HG03342 (cell line): Measurements from ENCODE around the gene TRIM2.

ENCODE experiments used
- ATAC-seq: cut with Tn5 transposase; IDR thresholded peaks from one replicate; pipeline ENCODE4 v1.9.1; 2021; ENCODE audit warnings: mild to moderate bottlenecking, moderate library complexity; ENCODE audit not compliant: unreplicated experiment

TRIM2 gene

DNA sequence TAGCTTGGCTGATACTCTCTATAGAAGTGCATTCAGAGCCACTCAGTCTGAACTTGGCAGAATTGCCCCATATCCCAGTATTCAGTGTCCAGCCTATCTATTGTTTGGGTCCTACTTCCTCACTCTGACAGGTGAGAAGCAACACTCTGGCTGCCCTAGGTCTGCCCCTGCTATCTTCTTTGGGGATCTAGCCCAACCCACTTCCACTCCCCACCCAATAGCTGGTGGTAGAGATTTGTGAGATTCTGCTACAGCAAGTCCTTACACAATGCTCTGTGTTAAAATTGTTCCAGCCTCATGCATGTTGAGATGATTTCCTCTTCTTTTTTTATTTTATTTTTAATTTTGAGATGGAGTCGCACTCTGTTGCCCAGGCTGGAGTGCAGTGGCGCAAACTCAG is 67.6 kb downstream of the TRIM2 start:
- no peak for ATAC-seq

DNA sequence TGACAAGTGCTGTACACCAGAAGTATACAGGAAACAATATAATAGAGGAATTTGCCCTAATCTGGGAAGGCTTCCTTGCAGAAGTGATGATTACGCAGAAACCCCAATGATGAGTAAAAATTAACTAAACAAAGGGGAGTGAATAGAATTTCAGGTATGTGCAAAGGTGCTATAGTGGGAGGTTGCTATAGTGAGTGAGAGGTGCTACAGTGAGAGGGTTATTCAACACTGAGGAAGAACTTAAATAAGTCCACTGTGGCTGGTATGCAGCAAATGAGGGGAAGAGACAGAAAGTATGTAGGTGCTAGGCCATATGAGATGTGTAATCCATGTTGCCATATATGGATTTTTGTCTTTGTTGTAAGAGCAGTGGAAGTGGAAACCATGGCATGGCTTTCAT is 69.5 kb downstream of the TRIM2 start:
- no peak for ATAC-seq

DNA sequence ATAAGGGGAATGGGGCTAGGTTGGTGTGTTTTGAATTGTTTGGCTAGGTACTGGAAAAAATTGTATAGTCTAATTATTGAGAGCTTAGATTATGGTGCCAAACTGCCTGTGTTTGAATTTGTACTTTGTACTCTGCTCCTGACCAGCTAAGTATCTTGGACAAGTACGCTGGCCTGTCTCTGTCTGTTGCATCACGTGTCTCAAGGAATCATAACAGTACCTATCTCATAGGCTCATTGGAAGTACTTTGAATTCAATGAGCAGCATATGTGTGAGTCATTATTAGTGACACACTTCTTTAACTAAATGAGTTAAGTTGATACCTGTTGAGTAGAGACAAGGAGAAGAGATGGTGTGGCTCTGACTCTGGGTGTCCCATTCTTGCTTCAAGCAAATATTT is 70.7 kb downstream of the TRIM2 start:
- ATAC-seq, result no peak

DNA sequence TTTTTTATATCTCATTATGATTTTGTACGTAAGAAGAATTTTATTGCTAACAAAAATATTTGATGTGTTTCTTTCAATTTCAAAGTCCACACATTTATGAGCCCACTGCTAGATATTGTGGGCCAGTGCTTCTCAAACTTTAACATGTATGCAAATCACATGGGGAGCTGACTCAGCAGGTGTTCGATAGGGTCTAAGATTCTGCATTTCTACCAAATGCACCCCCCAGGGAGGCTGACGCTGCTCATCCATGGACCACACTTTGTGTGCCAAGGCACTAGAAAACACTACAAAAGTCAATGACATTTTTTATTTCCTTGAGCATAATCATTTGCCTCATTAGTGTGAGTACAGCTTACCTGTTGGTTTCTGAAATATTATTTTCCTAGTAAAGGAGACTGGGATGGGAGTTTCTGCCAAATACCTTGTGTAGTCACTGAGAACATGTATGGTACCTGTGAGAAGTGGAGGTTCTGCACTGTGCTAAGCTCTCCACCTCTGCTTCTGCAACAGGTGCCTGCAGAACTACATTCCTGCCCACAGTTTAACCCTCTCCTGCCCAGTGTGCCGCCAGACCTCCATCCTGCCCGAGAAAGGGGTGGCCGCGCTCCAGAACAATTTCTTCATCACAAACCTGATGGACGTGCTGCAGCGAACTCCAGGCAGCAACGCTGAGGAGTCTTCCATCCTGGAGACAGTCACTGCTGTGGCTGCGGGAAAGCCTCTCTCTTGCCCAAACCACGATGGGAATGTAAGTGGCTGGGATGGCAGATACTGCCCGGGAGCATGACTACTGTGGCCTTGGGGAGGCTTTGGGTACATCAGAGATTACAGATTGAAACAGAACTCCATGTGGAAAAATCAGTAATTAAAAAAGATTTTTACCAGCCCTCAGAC is 71.4 kb downstream of the TRIM2 start:
- ATAC-seq, result no peak

DNA sequence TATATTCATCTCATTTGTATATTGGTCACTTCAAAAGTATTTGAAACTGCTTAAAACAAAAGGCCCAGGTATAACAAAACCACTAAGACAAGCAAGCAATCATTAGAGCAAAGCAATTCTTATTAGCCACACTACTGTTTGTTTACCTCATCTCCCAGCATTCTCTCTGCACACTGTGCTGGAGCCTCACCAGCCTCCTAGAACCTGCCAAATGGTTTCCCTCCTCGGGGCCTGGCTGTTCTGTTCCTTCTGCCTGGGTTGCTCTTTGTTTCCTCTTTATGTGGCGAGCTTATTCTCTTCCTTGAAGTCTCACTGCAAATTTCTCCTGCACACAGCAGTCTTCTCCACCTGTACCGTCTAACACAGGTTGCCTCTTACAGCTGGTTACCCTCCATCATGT is 72.7 kb downstream of the TRIM2 start:
- no peak for ATAC-seq

DNA sequence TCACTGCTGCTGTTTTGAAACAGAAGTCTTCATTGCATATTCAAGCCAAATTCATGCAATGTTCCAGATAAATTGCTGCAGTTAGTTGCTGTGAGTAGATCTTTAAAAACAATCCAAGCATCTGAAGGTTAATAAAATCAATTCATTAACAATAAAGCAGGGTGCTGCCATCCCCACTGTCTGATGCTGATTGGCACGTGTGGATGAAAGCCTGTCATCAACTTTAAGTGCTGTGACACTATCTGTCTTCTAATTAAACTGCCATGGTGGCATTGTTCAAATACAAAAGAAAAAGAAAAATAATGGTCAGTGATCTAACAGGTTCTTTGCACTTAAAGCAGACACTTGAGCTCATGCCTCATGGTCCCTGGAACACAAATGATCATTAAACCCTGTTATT is 77.2 kb downstream of the TRIM2 start:
- ATAC-seq, result no peak

DNA sequence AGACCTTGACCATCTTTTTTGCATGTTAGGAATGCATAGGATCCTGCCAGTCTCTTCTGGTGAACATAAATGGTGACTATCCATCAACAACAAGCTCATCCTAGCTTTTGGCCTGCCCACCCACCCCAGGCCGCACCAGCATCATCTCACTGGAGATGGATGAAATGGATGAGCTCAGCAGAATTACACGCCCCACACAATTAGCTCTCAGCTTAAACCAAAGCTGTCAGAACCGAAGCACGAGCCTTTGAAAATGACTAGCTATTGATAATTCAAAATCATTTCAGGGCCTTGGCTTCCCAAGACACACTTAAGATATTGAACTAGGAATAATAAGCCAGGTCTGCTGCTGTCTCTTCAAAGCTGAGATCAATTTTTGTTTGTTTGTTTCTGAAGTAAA is 77.8 kb downstream of the TRIM2 start:
- no peak for ATAC-seq

DNA sequence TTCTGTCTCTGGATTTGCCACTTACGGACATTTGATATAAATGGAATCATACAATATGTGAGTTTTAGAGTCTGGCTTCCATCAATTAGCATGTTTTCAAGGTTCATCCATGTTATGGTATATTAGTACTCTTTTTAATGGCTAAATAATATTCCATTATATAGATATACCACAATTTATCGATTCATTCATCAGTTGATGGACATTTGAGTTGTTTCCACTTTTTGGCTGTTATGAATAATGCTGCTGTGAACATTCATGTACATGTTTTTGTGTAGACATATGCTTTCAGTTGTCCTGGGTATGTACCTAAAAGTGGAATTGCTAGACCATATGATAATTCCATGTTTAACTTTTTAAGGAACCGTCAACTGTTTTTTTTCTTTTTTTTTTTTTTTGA is 79.0 kb downstream of the TRIM2 start:
- ATAC-seq, result no peak

DNA sequence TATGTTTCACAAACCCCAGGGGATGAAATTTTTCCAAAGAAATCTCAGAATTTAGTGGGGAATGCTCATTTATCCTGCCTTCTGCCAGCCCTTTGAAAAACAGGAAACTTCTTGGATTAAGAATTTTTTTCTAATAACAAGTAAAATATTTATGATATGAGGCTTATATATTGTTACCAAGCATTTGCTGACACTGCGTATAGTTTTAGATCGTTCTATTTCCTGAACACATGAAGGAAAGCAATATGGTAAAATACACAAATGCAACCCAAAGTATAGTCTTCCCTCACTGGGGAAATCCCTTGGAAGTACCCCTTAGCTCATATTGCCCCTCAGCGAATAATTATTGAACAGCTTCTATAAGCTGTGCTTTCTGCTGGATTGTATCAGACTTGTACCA is 85.9 kb downstream of the TRIM2 start:
- no peak for ATAC-seq

DNA sequence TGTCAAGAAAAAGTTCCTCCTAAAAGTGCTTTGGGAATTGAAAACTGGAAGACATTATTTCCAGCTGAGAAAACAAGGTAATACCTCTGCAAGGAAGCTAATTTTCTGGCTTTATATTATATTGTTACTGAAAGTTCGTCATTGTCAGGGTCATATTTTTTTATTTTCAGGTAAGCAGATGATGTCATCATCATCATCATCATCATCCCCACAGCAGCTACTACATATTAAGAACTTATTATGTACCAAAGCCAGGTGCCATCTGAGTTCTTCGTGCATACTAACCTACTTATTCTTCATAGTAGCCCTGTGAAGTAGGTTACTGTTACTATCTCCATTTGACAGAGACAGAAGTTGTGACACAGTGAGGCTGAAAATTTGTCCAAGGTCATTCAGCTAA is 87.3 kb downstream of the TRIM2 start:
- no peak for ATAC-seq

DNA sequence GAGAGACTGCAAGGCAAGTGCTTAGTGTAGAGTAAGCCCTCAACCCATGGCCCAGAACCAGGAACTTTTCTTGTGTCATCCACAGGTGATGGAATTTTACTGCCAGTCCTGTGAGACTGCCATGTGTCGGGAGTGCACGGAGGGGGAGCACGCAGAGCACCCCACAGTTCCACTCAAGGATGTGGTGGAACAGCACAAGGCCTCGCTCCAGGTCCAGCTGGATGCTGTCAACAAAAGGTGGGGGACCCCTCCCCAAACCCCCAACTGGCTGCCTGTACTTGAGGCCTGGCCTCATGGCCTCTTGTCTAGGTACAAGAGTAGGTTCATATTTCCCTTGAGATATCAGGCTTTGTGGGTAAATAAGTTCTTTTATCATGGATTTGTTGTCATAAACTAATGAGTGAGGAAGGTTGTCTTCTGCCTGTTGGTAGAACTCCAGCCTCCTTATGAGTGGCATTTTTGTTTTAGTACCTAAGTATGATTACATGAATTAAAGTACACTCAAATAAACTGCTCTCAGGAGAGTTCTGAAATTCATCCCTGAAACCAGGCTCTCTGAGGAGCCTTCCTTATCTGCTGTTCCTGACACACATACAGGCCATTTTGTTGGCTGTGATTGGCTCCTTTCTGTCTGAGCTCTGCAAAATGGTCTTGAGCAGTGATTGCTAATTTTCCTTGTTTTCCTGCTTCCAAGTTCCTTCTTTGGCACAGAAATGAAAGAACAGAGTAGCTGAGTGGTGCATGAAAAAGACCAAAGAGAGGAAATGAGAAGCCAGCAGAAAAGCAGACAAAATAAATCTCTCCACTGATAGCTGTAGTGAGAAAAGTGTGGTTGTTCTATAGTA is 88.9 kb downstream of the TRIM2 start:
- ATAC-seq, result no peak

DNA sequence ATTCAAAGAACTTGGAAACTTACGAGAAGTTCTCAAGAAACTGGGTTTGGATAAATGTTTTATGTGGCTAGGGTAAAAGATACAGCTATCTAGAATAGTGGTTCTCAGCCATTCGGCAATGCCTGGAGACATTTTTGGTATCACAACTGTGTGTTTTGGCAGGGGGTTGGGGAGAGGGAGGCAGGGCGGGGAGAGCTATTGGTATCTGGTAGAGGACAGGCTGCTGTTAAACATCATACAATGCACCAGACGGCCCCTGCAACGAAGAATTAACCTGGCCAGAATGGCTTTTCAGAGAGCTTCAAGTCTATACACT is 89.5 kb downstream of the TRIM2 start:
- ATAC-seq, result no peak

DNA sequence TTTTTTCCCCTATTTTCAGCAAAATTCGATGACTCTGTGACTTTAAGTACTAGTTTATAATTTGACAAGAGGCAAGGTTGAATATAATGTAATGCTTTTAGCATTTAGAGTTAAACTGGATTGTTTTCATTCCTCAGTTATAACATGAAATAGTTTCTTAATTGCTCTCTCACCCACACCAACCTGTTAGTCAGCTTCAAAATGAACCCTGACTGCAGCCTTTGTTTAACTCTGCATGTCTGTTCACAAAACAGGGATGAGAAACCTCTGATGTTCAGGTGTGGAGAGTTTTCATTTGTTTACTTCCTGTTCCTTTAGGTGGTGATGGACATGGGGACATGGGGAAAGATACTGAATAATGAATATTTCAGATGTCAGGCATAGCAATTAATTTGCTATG is 90.4 kb downstream of the TRIM2 start:
- no peak for ATAC-seq

DNA sequence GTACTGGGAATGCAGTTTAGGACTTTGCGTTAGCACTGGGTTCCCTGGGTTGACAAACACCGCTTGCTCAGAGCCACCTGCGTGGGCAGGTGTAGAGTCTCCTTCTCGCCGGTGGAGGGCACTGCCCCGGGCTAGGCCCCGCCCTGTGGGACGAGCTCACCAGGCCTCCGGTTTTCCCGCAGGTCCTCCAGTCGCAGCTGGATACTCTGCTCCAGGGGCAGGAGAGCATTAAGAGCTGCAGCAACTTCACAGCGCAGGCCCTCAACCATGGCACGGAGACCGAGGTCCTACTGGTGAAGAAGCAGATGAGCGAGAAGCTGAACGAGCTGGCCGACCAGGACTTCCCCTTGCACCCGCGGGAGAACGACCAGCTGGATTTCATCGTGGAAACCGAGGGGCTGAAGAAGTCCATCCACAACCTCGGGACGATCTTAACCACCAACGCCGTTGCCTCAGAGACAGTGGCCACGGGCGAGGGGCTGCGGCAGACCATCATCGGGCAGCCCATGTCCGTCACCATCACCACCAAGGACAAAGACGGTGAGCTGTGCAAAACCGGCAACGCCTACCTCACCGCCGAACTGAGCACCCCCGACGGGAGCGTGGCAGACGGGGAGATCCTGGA is 91.0 kb downstream of the TRIM2 start:
- ATAC-seq, result no peak

DNA sequence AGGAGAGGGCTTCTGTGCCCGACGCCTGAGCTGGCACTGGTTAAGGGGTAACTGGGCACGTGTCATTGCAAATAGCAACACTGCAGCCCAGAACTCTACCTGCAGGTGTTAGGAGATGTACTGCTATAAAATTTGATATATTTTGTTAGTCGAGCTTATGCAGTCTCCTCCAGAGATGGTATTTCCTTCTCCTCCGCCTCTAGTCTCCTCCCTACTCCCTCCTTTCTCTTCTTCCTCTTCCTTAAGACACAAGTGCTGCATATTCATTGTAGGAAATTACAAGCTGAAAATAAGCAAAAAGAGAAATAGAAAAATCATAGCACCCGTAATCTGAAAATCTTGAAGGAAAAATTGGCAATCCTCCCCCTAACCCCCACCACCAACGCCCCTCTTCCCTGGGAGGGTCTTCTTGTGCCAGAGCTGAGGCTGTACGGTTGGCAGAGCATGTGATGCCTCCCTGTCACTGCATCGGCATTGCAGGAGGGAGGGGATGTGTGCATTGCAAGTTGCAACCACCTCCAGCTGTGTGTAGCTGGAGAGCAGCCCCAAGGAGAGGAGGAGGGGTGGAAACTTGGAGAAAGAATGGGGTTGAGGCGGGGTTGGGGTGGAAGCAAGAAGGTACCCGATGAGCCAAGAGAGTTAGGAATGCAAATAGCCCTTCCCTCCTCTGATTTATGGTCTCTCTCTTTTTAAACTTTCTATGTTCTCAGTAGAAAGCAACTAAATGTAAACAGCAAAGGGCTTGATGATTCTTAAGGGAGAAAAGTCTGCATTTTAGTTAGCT is 92.0 kb downstream of the TRIM2 start:
- no peak for ATAC-seq

DNA sequence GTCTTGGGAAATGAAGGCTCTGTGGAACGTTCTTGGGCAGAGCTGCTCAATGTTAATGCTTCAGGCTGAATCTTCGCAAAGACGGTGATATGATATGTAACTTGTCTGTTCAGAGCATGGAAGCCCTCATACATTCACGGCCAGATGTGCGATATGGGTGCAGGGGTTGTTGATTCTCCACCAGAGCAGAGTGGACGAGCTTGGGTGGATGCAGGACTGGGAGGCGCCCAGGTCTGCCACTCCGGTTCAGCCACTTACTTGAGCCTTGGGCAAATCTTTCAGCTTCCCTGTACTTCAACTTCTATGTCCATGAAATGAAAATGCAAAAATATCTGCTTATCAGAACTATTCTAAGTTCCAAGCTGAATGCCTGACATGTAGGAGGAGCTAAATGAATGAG is 92.9 kb downstream of the TRIM2 start:
- no peak for ATAC-seq

DNA sequence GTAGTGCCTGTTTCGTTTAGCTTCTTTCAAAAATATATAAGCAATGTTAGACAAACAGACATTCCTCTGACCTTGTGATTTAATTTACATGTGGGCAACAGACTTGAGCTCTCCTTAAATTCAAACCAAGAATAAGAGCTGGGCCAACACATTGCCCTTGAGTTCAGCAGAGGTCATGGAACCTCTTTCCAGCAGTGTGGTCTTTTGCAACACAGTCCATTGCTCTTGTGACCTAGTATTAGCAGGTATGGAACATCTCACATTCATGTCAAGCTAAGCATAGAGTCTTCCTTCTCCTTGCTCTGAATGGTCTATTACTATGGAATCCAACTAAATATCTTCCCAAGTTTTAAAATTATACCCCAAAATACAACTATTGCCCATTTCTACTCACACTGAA is 106.5 kb downstream of the TRIM2 start:
- no peak for ATAC-seq

DNA sequence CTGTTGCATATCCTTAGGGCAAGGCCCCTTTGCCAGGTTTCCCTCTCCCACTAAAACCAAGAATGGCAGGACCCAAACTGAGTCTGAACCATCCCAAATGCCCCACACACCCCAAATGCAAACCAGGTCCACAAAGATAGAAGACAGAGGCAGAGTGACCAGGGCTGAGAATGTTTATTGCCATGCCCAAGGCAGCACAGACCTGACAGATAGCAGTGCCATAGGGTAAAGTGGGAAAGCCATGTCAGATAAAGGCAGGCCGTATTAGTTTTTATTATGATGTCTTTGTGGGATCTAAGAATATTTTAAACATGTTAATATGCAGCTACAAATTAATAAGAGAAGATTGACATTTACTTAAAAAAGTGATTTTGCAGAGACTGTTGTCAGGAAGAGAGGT is 110.7 kb downstream of the TRIM2 start:
- ATAC-seq, result no peak

DNA sequence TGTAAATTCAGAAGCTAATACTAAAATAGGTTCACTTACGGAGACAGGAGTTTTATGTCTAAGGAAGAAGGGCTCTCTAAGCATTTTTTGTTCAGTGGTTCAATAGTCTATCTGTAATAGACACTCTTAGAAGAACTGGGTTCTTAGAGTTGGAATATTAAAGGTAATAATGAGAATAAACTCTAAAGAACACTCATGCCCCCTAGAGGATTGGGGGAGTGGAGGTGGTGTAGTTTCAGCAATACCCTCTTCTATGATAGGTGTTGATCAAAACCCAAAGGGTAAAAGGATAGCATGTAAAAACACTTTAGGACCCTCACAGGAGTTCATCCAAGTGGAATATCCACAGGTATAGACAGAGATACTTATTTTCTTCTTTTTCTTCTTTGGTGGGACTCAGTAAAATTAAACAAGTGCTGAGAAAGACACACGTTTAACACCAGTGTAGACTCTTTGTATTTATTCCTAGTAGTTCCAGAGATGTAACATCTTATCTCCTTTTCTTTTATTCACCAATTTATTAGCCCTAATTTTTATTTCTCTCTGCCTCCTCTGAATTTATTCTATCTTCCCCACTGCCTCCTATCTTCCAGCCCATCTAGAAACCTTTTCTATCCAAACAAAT is 114.6 kb downstream of the TRIM2 start:
- ATAC-seq, result no peak

DNA sequence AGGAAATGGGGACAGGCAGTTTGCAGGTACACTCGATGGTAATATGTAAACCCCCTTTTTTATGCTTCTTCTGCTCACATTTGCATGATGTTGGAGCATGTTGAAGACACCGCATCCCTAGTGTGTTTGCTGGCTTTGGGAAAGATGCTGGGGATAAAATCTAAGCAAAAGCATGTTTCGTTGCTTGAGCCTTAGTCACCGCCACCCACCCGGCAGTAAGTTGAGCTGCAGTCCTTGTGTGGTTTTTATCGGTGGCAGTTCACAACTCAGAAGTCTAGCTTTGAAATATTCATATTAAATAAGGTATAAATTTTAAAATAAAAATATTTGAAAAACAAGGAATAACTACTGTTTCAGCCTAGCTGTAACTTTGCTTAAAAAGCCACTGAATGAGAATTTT is 118.5 kb downstream of the TRIM2 start:
- no peak for ATAC-seq

DNA sequence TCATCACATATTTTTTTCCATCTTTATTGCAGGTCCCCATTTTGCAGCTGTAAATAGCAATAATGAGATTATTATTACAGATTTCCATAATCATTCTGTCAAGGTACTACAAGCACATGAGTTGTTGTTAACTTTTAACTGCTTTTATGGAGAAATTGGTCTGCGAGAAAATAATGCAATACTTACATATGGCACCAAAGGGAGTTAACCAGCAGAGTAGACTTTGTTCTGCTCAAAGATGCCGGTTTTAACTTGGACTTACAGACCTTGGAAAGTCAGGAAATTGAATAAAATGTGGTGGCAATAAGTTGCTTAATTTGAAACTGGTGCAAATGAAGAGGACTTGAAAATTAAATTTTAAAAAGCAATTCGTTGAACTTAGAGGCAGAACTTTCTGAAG is 119.8 kb downstream of the TRIM2 start:
- ATAC-seq, result no peak
